Stomach (tissue), 9 donors: Measurements from ENCODE around the gene YPEL1. TPM values are rescaled to one million over a fixed set of nuclear protein-coding genes. Genes with fewer than 3 reads are reported as not detected.

Experiments
- DNase-seq, 2 donors: peaks; one replicate each; pipeline versions ENCODE4 v3.0.0 to v3.0.0-alpha.2; 2013 to 2019
- H3K27ac ChIP-seq, 5 donors: fragments of 200-600 bp in 4 of 5; sonication (generic) in 4 of 5; one replicate each; pipeline ENCODE4 v1.5.1; 2013 to 2019; ENCODE audit warnings: mild to moderate bottlenecking in 1 of 5, moderate library complexity in 1 of 5
- H3K27me3 ChIP-seq, 3 donors: fragments of 200-600 bp; sonication (generic); one replicate each; pipeline ENCODE4 v1.5.1; 2017 to 2019; ENCODE audit warnings: mixed run types in 1 of 3
- H3K36me3 ChIP-seq, 4 donors: fragments of 200-600 bp; sonication (generic); 1 replicate in 3 of 4; 2 replicates in 1 of 4; pipeline ENCODE4 v1.5.1; 2016 to 2019
- H3K4me1 ChIP-seq, 4 donors: fragments of 200-600 bp; sonication (generic); one replicate each; pipeline ENCODE4 v1.5.1; 2016 to 2019
- H3K4me3 ChIP-seq, 4 donors: fragments of 200-600 bp; sonication (generic) in 3 of 4; one replicate each; pipeline ENCODE4 v1.5.1; 2016 to 2019; ENCODE audit warnings: mild to moderate bottlenecking in 1 of 4
- H3K9me3 ChIP-seq, 4 donors: fragments of 200-600 bp; sonication (generic); one replicate each; pipeline ENCODE4 v1.5.1; 2016 to 2019
- CTCF ChIP-seq, 7 experiments: fragments of 450-650 bp in 4 of 7; fragments of 200-600 bp in 3 of 7; sonication (generic) in 3 of 7; IDR thresholded peaks; one replicate each; pipeline ENCODE4 v1.5.1; 2016 to 2019; ENCODE audit warnings: antibody characterized with exemption in 7 of 7, control low read depth in 2 of 7, mild to moderate bottlenecking in 1 of 7
- EP300 ChIP-seq: sonication (generic); formaldehyde crosslinking; IDR thresholded peaks from one replicate; pipeline ENCODE4 v1.6.1; 2017; ENCODE audit warnings: antibody characterized with exemption
- POLR2A ChIP-seq, 4 donors: fragments of 450-650 bp; IDR thresholded peaks; one replicate each; pipeline ENCODE4 v1.6.1; 2016; ENCODE audit warnings: antibody characterized with exemption in 4 of 4, control low read depth in 2 of 4, mild to moderate bottlenecking in 1 of 4, moderate library complexity in 1 of 4
- POLR2AphosphoS5 ChIP-seq, 3 donors: sonication (generic); formaldehyde crosslinking; IDR thresholded peaks; one replicate each; pipeline ENCODE4 v1.6.1; 2016; ENCODE audit warnings: antibody characterized with exemption in 3 of 3
- WGBS, 5 donors: extraction: QIAGEN DNeasy Blood & Tissue Kit in 3 of 5; methylation state at CpG; one replicate each; pipeline versions ENCODE4 v1.1.5 to v1.1.7; 2013 to 2018; 5-methylcytosine and 5-hydroxymethylcytosine counted together
- intact Hi-C: fragments of 100-400 bp; cut with DNase I; formaldehyde crosslinking; loops from one replicate; pipeline ENCODE4 v1.15.1; 2023; ENCODE audit warnings: low total_unique reads
- polyA plus RNA-seq, 3 donors: library from polyadenylated mRNA; stranded (reverse); fragments of 200-250 nt; gene quantifications; one replicate each; pipeline ENCODE4 v1.2.3, GENCODE V29; 2013
- small RNA-seq, 4 donors: library from RNA; depleted of rRNA; stranded (forward); fragments of <200 nt; gene quantifications; one replicate each; pipeline ENCODE3, GENCODE V24; 2016
- total RNA-seq, 5 donors: library from RNA; depleted of rRNA; stranded (reverse); fragments of >200 nt; gene quantifications; one replicate each; pipeline versions ENCODE4 v1.1.0 to v1.2.3, GENCODE V29; 2014 to 2016
- donor health status: healthy with polysubstance abuse.
- donor health status: Bipolar disorder and iron deficiency.
- donor health status: healthy.

The YPEL1 gene
- total and polyA plus RNA-seq, 8 donors: 0.58 to 22.2 (median 4.4) TPM

DNA sequence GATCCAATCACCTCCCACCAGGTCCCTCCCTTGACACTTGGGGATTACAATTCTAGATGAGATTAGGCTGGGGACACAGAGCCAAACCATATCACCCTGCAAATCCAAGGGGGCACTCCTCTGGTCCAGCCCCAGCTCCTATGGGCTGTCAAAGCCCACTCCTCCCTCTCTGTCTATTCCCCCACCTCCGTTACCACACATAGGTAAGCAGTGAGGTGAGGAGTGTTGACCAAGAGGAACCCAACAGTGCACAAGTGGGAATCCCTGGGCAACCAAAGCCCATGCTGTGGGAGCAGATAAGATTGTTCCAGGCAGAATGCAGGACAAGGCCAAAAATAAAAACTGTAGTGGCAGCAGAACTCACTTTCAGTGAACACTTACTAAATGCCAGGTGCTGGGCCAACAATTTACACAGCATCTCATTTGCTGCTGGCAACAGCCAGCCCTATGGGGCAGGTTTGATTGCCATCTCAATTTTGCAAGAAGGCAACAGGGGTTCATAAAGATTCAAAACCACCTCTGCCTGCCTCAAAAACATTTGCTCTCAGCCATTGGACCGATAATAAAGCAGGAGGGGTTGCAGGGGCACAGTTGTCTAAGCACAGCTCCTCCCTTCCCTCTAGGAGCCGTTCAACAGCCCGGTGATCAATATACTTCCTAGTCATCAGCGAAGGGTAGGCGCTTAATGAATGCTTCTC lies 84.6 kb downstream of the YPEL1 start:
- no peaks in the 10 kb centered on the region for H3K9me3 ChIP-seq
- intact Hi-C loops: no loop called here
- H3K4me1 ChIP-seq: peaks cover 15 to 35% (median 33%) of the 10 kb centered on the region in 4 donors
- 10 to 27% (median 11%) methylated on average over 6 of the region's 6 CpGs for WGBS, 5 donors
- peak overlapping the region in 2 of 5 donors; percentile 31 to 54 for H3K27ac ChIP-seq
- no peak for DNase-seq
- peaks cover 0 to 3% (median 0%) of the 10 kb centered on the region in 3 donors for H3K27me3 ChIP-seq
- H3K4me3 ChIP-seq: peak overlapping the region; percentile 48 to 75 (median 59)
- H3K36me3 ChIP-seq: peaks cover 0 to 29% (median 15%) of the 10 kb centered on the region in 4 donors
- no peak for TF ChIP-seq POLR2A (IDR thresholded peaks at IDR 0.05)
- no peak for TF ChIP-seq POLR2AphosphoS5 (IDR thresholded peaks at IDR 0.05)
- no peak for TF ChIP-seq CTCF (IDR thresholded peaks at IDR 0.05)
- TF ChIP-seq EP300: no peak

DNA sequence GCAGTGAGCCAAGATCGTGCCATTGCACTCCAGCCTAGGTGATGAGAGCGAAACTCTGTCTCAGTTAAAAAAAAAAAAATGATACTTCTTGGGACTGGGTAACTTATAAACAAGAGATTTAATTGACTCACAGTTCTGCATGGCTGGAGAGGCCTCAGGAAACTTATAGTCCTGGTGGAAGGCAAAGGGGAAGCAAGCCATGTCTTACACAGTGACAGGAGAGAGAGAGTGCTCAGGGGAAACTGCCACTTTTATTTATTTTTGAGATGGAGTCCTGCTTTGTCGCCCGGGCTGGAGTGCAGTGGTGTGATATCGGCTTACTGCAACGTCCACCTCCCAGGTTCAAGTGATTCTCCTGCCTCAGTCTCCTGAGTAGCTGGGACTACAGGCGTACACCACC lies 85.3 kb downstream of the YPEL1 start:
- intact Hi-C loops: no loop called here
- no peak for DNase-seq
- Histone ChIP-seq H3K27ac (no peak overlapping the region), H3K4me3 (no peak overlapping the region), H3K36me3 (peaks cover 4 to 33% (median 20%) of the 10 kb centered on the region in 4 donors), H3K9me3 (no peaks in the 10 kb centered on the region), H3K4me1 (peaks cover 15 to 35% (median 33%) of the 10 kb centered on the region in 4 donors), H3K27me3 (no peaks in the 10 kb centered on the region)
- no peak for TF ChIP-seq EP300
- TF ChIP-seq POLR2AphosphoS5 (IDR thresholded peaks at IDR 0.05): no peak
- no peak for TF ChIP-seq POLR2A (IDR thresholded peaks at IDR 0.05)
- no peak for TF ChIP-seq CTCF (IDR thresholded peaks at IDR 0.05)
- 83 to 96% (median 85%) methylated on average over 7 of the region's 7 CpGs for WGBS, 5 donors

Small RNA genes within 50 kb of the gene (small RNA-seq; reads per million reads assigned to genes)
- gene MIR301B (0.14 to 1.2 (median 0.72) reads per million in 4 donors), gene RN7SL280P (0 reads per million in 4 donors)

Other genes starting within 250 kb of the YPEL1 start
- gene RIMBP3C, start 184.3 kb downstream of the YPEL1 start, total RNA-seq: under 1 TPM in 2 of 5 donors, not detected in 3; under 0.01 to 0.18 TPM
- gene RIMBP3C, start 184.3 kb downstream of the YPEL1 start, polyA plus RNA-seq: not detected
- 10 to 100 TPM; 23.1 to 94.2 (median 42.0) TPM for gene UBE2L3, start 168.1 kb downstream of the YPEL1 start, total RNA-seq
- gene UBE2L3, start 168.1 kb downstream of the YPEL1 start, polyA plus RNA-seq: 10 to 100 TPM; 46.1 to 58.0 (median 55.2) TPM
- gene YDJC, start 105.8 kb downstream of the YPEL1 start, total RNA-seq: 10 to 100 TPM in 4 of 5 donors, 1 to 10 TPM in 1; 8.1 to 75.3 (median 41.1) TPM
- 10 to 100 TPM; 23.8 to 42.4 (median 35.1) TPM for gene YDJC, start 105.8 kb downstream of the YPEL1 start, polyA plus RNA-seq
- not detected for gene CCDC116, start 103.0 kb downstream of the YPEL1 start, total RNA-seq
- gene CCDC116, start 103.0 kb downstream of the YPEL1 start, polyA plus RNA-seq: under 1 TPM in 2 of 3 donors, not detected in 1; 0.25 to 0.48 TPM
- gene SDF2L1, start 93.5 kb downstream of the YPEL1 start, total RNA-seq: 100 to 1,000 TPM in 1 of 5 donors, 10 to 100 TPM in 2, 1 to 10 TPM in 1, not detected in 1; 4.0 to 101 (median 24.2) TPM
- gene SDF2L1, start 93.5 kb downstream of the YPEL1 start, polyA plus RNA-seq: 10 to 100 TPM; 36.4 to 42.7 (median 39.0) TPM
- 10 to 100 TPM; 35.0 to 77.9 (median 51.1) TPM for gene PPIL2, start 69.8 kb downstream of the YPEL1 start, total RNA-seq
- gene PPIL2, start 69.8 kb downstream of the YPEL1 start, polyA plus RNA-seq: 10 to 100 TPM; 20.6 to 36.0 (median 22.3) TPM
- gene MAPK1, start 131.9 kb upstream of the YPEL1 start, total RNA-seq: 10 to 100 TPM; 42.0 to 81.6 (median 56.5) TPM
- gene MAPK1, start 131.9 kb upstream of the YPEL1 start, polyA plus RNA-seq: 10 to 100 TPM; 10.4 to 20.5 (median 17.5) TPM
- gene PPM1F, start 217.1 kb upstream of the YPEL1 start, total RNA-seq: 100 to 1,000 TPM in 1 of 5 donors, 10 to 100 TPM in 4; 12.6 to 285 (median 22.3) TPM
- gene PPM1F, start 217.1 kb upstream of the YPEL1 start, polyA plus RNA-seq: 1 to 10 TPM; 6.7 to 9.9 (median 8.1) TPM
- gene TOP3B, start 247.0 kb upstream of the YPEL1 start, total RNA-seq: 100 to 1,000 TPM in 1 of 5 donors, 10 to 100 TPM in 4; 25.0 to 509 (median 38.5) TPM
- gene TOP3B, start 247.0 kb upstream of the YPEL1 start, polyA plus RNA-seq: 10 to 100 TPM in 1 of 3 donors, 1 to 10 TPM in 2; 3.8 to 13.8 (median 5.9) TPM